NCI-H2107 treated with DMSO at 0.1 percent for 48 hours (cell line): ENCODE measurements around the gene MARCHF7.
"Not testable (repeated sequence)": the region's sequence is repeated elsewhere in the genome, so short reads cannot be mapped to it uniquely, and the experiment has no call there.

Experiments
- DNase-seq: peaks from one replicate; lab custom pipeline; 2025; ENCODE audit not compliant: unreplicated experiment; lab: John Stamatoyannopoulos, UW

Gene MARCHF7

GRCh38 chr2:159716857-159717256 lies 4.6 kb downstream of the MARCHF7 start:
- DNase-seq, result no peak

- DNase-seq, result no peak
Observed at GRCh38 chr2:159720676-159721075, 8.4 kb downstream of the MARCHF7 start.

- DNase-seq, result no peak
Observed at GRCh38 chr2:159722580-159722979, 10.3 kb downstream of the MARCHF7 start.

- not testable (repeated sequence) for DNase-seq
Observed at GRCh38 chr2:159724795-159725572, 12.7 kb downstream of the MARCHF7 start.

- DNase-seq, result no peak
Observed at GRCh38 chr2:159725713-159726112, 13.4 kb downstream of the MARCHF7 start.

- no peak for DNase-seq
Observed at GRCh38 chr2:159728629-159729028, 16.3 kb downstream of the MARCHF7 start.

GRCh38 chr2:159735648-159736047 lies 23.3 kb downstream of the MARCHF7 start:
- DNase-seq, result no peak

- DNase-seq, result no peak
Observed at GRCh38 chr2:159736048-159736447, 23.7 kb downstream of the MARCHF7 start.

- no peak for DNase-seq
Observed at GRCh38 chr2:159737292-159737916, 25.1 kb downstream of the MARCHF7 start.

GRCh38 chr2:159737917-159738296 lies 25.6 kb downstream of the MARCHF7 start:
- no peak for DNase-seq

- no peak for DNase-seq
Observed at GRCh38 chr2:159738509-159739390, 26.4 kb downstream of the MARCHF7 start.

- no peak for DNase-seq
Observed at GRCh38 chr2:159742846-159743245, 30.5 kb downstream of the MARCHF7 start.

GRCh38 chr2:159744363-159744762 lies 32.1 kb downstream of the MARCHF7 start:
- no peak for DNase-seq

GRCh38 chr2:159745237-159745636 lies 32.9 kb downstream of the MARCHF7 start:
- DNase-seq, result not testable (repeated sequence)

GRCh38 chr2:159748089-159748488 lies 35.8 kb downstream of the MARCHF7 start:
- no peak for DNase-seq

- DNase-seq, result no peak
Observed at GRCh38 chr2:159750873-159751272, 38.6 kb downstream of the MARCHF7 start.

GRCh38 chr2:159753797-159754196 lies 41.5 kb downstream of the MARCHF7 start:
- no peak for DNase-seq

GRCh38 chr2:159755014-159755413 lies 42.7 kb downstream of the MARCHF7 start:
- no peak for DNase-seq

- DNase-seq, result no peak
Observed at GRCh38 chr2:159755788-159756187, 43.5 kb downstream of the MARCHF7 start.

- DNase-seq, result no peak
Observed at GRCh38 chr2:159758239-159758638, 45.9 kb downstream of the MARCHF7 start.

GRCh38 chr2:159758686-159759085 lies 46.4 kb downstream of the MARCHF7 start:
- DNase-seq, result no peak

GRCh38 chr2:159759577-159759976 lies 47.3 kb downstream of the MARCHF7 start:
- DNase-seq, result no peak
